ENCODE data around the gene HSPA12B.

Gene HSPA12B, protein sequence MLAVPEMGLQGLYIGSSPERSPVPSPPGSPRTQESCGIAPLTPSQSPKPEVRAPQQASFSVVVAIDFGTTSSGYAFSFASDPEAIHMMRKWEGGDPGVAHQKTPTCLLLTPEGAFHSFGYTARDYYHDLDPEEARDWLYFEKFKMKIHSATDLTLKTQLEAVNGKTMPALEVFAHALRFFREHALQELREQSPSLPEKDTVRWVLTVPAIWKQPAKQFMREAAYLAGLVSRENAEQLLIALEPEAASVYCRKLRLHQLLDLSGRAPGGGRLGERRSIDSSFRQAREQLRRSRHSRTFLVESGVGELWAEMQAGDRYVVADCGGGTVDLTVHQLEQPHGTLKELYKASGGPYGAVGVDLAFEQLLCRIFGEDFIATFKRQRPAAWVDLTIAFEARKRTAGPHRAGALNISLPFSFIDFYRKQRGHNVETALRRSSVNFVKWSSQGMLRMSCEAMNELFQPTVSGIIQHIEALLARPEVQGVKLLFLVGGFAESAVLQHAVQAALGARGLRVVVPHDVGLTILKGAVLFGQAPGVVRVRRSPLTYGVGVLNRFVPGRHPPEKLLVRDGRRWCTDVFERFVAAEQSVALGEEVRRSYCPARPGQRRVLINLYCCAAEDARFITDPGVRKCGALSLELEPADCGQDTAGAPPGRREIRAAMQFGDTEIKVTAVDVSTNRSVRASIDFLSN

DNA sequence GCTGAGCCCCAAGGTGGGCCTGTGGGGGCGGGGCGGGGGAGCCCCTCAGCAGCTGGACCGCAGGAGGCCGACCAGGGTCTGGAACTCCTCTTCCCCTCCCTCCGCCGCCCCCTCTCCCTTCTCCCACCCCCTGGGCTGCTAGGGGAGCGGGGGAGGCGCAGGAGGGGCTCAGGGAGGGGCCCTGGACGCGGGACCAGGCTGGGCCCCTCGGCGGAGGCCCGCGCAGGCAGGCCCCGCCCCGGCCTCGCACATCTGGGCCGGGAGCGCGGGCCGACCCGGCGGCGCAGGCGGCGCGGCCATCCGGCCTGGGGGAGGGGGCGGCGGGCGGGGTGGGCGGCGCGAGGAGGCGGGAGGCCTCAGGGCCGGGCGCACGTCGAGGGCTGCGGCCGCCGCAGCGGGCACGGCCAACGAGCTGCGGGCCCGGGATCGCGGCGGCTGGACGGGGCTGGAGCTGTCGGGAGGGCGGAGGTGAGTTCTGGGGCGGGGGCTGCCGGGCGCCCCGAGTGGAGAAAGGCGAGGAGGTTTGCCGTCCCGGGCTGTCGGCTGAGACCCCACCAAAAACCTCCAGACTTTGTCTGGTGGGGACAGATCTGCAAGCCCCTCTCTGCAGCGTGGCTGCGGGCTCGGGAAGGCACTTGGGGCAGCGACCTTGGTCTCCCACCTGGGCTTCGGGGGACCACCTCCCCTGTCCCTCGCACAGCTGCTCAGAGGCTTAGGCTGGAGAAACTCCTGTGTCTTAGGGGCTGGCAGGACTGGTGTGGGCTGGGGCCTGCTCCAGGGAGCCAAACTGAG, at the start of gene HSPA12B:
Gene HSPA12B, plus strand, starts transcription at position 359 of the 792 bp plus-strand sequence. CDS start 5,990 bp downstream, outside the sequence.
- no peak for DNase-seq

DNA sequence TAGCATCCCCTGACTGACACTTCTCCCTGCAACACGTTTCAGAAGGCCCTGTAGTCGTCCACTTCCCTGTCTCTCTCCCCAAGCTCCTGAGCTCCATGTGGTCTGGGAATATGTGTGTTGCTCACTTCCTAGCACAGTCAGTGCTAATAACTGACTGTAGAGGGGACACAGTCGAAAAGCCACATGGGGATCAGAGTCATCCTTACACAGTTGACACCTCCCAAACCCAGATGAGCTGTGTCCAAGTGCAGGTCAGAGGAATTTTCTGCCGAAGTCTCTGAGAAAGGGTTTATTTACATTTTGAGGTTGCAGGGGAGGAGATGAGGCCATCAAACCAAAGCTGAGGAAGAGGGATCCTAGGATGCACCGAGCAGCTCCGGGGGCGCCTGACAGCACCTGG, 47.1 kb upstream of the HSPA12B start:
- DNase-seq: no peak

DNA sequence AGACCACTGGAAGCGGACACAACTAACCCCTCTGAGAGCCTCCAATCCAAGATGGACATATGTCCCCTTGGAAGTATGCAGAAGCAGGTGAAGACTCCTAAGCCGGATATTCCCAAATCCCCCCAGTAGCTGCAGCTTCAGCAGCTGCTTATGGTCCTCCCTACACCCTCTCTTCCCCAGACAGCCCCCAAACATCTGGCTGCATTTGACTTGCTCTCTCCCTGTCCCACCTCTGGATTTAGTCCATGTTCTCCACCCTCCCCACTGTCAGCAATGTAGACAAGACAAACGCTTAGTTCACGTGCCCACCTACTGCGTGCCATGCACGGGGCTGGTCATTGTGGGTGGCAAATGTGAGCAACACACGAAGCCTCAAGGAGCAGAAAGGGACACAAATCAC, 46.1 kb upstream of the HSPA12B start:
- DNase-seq: no peak

DNA sequence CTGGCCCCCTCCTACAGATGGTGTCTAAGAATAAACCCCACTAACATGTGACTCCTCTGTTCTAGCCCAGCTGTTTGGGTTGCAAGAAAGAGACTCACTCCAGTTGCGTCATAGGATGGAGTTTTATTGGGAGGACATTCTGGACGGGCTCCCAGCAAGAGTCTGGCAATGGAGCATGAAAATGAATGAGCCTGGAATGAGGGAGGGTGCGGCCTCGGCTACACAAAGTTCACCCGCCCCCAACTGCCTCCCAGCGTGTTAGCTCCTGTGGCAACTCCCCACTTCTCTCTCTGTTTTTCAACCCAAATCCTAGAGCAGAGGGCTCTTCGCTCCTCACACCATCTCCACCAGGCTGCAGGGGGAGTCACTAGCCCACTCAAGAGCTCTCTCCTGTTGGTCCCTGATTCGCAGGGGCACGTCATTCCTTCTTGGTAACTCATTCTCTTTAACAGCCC, 45.6 kb upstream of the HSPA12B start:
- no peak for DNase-seq

DNA sequence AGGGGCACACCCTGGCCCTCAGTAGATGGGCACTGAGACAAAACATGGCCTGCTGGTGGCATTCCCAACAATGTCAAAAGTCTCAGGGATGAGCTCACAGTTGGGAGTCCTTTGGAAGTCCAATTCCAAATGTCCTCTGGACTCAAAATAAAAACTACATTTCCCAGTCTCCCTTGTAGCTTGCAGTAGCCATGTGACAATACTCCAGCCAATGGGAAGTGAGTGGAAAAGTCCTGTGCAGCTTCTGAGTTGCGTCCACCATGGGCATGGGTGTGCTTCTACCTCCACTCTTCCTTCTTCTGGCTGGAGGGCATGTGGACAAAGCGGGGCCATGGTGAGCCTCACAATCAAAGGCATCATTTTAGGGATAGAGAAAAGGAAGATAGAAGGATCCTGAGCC, 44.8 kb upstream of the HSPA12B start:
- DNase-seq: no peak

DNA sequence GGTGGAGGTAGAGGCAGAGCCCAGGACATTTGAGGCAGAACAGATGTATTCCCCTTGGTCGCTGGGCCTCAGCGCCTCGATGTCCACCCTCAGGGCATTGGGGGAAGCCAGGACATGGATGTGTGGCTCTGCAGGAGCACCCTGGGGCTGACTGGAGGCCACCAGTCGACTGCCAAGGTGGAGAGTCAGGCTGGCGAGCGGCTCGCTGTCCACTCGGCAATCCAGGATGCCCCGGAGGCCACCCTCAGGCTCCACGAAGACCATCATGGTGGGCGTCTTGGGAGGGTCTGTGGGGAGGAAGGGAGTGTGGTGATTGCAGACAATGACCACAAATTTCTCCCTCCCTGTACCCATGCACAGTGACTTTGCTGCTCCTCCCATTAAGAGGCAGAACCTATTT, 42.5 kb upstream of the HSPA12B start:
- no peak for DNase-seq

DNA sequence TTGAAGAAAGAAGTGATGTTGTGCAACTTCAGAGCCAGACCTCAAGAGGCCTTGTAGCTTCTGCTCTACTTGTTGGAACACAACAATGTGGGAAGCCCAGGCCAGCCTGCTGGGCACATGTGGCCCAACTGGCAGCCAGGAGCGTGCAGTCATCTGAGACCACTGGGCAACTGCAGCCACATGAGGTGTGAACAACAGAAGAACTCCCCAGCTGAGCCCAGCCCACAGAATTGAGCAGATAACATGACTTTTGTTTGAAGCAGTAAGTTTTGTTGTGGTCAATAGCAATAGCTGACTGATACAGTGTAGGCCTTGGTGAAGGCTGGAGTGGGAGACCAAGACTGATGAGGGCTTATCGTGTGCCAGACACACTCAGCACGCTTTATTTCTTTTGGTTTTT, 42.1 kb upstream of the HSPA12B start:
- DNase-seq: no peak

DNA sequence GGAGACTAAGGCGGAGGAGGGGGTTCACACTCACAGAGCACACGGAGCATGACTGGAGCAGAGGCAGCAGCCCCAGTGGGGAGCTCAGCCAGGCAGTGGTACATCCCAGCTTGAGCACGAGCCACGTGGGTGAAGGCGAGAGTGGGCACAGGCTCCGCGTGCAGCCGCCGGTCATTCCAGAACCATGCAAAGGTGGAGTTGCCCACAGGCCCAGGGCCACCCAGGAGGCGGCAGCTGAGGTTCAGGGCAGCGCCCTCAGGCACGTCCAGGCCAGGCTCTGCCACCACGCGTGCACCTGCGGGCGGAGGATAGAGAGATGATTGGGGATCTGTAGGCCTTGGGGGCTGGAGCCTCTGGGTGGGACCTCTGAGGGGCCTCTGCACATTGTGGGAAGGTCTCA, 41.2 kb upstream of the HSPA12B start:
- DNase-seq: no peak

DNA sequence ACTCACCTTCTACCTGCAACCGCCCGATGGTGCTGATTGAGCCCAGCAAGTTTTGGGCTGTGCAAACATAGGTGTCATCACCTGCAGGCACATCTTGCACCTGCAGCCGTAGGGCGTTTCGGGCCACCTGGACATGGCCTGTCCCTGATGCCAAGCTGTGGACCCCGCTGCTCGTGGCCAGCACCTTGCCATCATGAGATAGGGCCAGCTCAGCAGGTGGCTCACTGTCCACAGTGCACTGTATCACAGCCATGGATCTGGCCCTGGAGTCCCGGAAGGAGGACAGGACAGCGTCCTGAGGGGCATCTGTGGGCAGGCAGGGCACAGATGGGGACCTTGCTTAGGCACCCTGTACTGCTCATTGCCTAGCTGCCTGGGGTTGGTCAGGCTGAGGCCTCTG, 40.6 kb upstream of the HSPA12B start:
- no peak for DNase-seq

DNA sequence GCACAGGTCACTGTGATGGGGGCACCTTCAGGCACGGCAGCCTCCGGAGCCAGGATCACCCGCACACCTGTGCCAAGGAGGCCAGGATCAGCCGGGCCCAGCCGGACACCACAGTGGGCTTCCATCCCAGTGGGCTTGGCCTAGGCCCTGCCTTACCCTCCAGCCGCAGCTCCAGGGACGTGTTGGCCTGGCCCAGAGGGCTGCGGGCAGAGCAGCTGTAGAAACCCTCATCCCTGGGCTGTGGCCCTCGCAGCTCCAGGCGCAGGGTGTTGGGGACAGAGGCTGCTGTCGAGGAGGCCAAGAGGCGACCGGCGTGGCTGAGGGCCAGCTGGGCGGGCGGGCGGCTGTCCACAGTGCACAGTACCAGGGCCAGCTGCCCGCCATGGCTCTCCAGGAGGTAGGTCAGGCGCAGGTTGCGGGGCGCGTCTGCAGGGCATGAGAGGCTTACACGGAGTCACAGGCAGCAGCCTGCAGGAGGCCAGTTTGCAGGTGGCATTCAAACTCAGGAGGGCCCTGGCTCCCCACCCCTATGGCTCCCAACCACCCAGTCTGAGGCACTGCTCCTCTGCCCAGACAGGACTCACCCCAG, 39.7 kb upstream of the HSPA12B start:
- no peak for DNase-seq

DNA sequence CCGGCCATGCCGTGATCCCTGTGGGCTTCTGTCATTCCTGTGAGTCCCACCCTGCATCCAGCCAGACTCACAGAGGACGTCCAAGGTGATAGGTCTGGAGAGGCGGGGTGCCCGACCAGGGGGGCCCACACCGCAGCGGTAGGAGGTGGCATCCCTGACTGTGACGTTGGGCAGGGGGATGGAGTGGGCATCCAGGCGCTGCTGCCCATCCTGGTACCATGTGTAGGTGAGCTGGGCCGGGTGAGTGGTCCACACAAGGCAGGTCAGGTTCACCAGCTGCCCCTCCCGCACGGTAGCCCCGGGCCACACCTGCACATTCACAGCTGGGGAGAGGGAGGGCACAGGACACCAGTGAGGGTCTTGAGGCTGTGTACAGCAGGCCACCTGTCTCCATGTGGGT, 39.1 kb upstream of the HSPA12B start:
- no peak for DNase-seq

DNA sequence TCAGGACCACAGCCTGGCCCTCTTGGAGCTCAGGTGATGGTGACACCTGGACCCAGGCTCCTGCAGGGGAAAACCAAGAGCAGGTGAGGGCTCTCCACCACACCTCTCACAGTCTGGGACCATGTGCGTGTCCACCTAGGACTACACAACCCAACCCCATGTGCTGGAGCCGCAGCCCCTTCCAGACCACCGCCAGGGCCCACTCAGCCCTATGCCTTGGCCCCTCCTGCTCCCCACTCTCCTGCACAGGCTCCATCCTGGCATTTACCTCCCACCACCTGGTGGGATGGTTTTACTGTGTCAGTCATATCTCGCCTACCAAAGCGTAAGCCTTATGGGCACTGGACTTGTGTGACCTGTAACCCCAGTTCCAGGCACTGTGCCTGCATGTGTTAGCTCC, 37.6 kb upstream of the HSPA12B start:
- DNase-seq: no peak

DNA sequence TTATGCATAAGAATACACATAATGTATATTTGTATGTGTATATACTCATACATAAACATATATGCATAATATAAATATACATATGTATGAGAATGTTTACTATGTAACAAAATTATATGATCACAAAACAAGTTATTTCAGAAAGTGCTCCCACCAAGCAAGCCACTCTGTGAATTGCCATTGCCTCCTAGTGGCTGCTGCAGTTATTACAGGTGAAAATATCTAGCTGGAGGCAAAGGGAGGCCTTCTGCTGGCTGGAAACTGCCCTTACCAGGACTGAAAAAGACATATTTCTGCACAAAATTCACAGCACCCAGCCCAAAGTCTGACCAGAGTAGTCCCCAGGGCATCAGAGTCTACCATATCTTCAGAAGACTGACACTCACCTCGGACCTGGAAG, 36.3 kb upstream of the HSPA12B start:
- DNase-seq: no peak

DNA sequence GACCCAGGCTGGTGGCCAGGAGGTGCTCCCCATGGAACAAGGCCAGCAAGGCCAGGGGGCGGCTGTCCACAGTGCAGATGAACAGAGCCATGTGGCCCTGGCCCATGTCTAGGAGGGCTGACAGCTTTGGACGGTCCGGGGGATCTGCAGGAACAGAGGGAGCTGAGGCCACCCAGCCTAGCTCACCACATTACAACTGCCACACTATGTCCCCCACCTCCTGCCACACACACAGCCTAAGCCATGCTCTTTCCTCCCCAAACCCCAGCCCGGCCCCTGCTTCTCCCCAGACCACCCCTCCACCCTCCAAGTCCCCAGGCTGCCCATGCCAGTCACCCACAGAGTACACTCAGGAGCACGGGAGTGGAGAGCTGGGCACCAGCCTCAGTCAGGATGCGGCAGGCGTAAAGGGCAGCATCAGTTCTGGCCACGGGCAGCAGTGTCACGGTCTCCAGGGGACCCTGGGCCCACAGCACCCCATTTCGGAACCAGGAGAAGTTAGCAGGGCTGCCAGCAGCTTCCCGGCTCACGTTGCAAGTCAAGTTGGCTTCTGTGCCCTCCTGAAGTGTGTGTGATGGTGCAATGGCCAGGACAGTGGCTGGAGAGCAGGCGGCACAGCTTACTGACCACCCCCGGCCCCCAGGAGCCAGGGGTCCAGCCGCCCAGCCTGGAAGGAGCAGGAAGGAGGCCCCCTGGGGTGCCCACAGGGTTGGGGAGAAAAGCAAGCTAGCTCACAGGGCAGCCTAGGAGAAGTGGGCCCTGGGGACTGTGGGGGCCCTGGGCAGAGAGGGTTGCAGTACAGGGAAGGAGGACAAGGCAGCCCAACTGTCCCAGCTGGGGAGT, 35.5 kb upstream of the HSPA12B start:
- DNase-seq: no peak

DNA sequence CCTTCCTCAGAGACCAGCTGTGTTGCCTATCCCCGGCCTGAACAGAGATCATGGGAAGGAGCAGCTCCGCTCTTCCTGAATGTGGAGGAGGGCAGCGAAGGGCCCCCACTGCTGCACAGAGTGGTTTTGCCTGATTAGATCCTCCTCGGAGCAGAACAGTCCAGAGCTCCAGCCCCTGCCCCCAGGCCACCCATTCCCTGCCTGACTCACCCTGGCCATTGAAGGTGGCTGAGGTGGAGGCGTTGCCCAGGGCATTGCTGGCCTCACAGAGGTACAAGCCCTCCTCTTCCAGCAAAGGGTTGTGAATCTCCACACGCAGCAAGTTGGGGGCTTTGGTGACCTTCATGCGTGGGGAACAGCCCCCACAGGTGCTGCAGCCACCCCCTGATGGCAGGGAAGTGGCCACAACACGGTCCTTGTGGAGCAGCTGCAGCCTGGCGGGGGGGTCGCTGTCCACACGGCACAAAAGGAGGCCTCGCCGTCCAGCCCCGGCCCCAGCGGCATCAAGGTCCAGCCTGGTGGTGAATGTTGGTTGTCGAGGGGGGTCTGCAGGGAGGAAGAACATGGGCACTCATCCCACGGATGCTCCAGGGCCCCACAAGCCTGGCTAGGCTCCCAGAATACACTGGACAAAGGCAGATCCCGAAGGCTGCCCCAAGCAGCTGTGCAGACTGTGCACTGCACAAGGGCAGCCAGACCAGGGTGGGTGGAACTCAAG, 34.7 kb upstream of the HSPA12B start:
- no peak for DNase-seq

DNA sequence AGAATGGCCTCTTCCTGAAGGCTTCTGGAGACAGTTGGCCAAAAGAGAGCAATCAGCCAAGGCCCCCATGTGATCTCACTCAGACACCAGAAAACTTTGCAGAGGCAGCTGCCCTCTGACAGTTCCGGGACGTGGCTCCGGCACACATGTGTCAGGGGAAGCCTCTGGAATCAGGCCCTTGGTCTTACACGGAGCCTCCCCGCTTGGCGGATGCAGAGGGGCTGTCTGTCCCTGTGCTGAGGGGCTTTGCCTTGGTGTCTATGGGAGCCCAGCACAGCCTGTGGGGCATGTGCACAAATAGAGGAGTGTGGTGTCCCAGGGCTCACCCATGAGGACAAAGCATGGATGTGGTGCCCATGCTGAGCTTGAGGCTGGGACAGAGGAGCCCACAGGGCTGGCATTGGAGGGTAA, 33.9 kb upstream of the HSPA12B start:
- DNase-seq: no peak

DNA sequence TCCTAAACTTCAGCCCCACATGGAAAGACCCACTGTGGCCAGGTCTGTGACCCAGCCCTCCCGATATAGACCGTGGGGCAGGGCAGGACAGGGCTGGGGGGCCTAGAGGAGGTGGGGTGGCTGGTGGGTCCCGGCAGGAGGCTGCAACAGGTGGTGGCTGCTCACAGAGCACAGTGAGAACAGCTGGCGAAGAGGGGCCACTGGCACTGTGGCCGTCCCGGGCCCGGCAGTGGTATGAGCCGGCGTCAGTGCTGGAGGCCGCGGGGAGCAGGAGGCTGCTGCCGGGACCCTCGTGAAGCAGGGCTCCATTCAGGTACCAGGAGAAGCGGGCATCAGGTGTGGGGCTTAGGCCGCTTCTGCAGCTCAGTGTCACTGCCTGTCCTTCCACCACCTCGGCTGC, 33.4 kb upstream of the HSPA12B start:
- DNase-seq: no peak

DNA sequence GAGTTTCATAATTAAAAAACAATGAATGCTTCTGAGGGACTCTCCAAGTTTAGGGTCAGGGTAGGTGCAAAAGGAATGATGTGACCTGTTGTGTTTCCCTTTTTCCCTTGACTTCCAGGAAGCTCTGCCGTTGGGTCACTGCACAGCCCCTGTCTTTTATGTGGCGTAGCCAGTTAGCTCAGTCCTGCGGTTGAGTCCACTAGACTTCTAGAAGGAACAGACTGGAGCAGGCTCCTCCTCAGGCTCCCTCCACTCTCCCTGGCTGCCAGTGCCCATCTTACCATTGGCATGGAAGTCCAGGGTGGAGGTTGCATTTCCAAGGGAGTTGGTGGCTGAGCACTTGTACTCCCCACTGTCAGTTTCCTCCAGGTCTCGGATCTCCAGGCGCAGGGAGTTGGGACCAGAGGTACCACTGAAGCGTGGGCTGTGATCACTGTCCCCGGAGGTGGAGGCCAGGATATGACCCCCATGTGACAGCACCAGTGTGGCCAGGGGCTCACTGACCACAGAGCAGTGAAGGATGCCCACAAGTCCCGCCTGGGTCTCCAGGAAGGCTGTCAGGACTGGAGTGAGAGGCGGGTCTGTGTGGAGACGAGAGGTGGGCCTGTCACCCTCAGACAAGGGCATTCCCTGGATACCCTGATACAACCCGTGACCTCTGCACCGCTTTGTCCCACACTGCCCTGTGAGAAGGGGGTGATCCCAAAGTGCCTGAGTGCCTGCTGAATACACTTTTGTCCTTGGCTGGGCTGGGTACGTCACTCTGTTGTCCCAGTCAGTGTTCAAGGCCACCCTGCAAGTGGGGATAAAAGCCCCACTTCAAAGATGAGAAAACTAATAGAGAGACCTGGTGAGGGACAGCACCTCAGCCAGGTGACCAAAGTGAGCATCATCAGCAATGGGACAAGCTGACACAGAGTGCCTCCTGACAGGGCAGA, 31.2 kb upstream of the HSPA12B start:
- DNase-seq: no peak

DNA sequence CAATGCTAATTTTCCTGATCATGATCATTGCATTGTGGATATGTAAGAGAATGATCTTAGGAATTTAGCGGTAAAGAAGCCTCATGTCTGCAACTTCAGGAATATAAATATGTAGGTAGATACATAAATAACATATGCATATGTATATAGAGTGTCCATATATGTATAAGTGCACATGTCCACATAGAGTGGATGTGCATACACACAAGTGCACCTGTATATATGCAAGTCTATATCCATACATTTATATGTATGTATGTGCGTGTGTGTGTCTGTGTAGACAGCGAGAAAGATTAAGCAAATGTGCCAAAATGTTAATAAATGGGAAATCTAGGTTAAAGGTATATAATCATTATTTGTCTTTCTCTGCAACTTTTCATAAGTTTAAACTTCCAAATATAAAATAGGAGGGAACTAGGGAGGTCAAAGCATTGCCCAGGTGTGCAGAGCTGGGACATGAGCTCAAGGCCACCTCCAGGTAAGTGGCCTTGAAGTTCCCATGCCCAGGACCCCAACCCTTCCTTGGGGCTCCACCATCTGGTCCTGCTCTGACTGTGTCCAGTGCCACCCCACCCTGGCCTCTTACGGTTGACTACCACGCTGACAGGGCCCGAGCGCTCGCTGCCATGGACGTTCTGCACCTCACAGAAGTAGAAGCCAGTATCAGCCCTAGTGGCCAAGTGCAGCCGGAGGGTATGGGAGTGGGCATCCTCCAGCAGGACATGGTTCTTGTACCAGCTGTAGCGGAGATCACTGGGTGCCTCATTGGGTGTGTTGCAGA, 29.7 kb upstream of the HSPA12B start:
- no peak for DNase-seq

DNA sequence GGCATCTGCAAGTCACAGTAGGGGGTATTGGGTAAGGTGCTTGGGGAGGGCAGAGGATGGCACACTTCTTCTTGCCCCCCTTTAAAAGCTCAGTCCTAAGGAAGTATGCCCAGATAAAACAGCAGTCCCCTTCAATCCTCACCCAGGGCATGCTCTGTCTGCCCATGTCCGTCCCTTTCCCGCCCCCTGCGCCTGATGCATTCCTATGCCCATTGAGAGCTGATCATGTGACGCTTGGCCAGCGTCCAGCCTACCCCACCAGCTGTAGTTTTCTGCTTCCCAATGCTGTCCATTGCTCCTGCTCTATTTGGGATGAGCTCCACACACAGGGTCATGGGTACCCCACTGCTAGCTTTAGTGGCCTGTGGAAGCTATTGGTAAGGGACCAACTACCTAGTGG, 28.4 kb upstream of the HSPA12B start:
- no peak for DNase-seq
